NCI-H128 (cell line): ENCODE results near the gene HOXC4.
"Not testable (repeated sequence)": the region's sequence is repeated elsewhere in the genome, so short reads cannot be mapped to it uniquely, and the experiment has no call there.

Experiments
- DNase-seq: peaks from one replicate; lab custom pipeline; 2025; ENCODE audit not compliant: unreplicated experiment; lab: John Stamatoyannopoulos, UW

The HOXC4 gene

GRCh38 chr12:54039417-54040147, 14.1 kb upstream of the HOXC4 start:
- DNase-seq = no peak

GRCh38 chr12:54040148-54040494, 13.5 kb upstream of the HOXC4 start:
- no peak for DNase-seq

GRCh38 chr12:54040648-54041047, 13.0 kb upstream of the HOXC4 start:
- no peak for DNase-seq

GRCh38 chr12:54041097-54041690, 12.4 kb upstream of the HOXC4 start:
- no peak for DNase-seq

- not testable (repeated sequence) for DNase-seq
These were observed 11.6 kb upstream of the HOXC4 start for GRCh38 chr12:54042033-54042432.

- no peak for DNase-seq
These were observed 10.4 kb upstream of the HOXC4 start for GRCh38 chr12:54042970-54043853.

- no peak for DNase-seq
These were observed 9.1 kb upstream of the HOXC4 start for GRCh38 chr12:54044425-54045103.

GRCh38 chr12:54045401-54045800, 8.2 kb upstream of the HOXC4 start:
- no peak for DNase-seq

GRCh38 chr12:54045868-54046521, 7.6 kb upstream of the HOXC4 start:
- no peak for DNase-seq

GRCh38 chr12:54046809-54047159, 6.9 kb upstream of the HOXC4 start:
- DNase-seq = no peak

- DNase-seq = no peak
These were observed 6.3 kb upstream of the HOXC4 start for GRCh38 chr12:54047160-54047963.

GRCh38 chr12:54047964-54048303, 5.7 kb upstream of the HOXC4 start:
- no peak for DNase-seq

- DNase-seq = no peak
These were observed 5.1 kb upstream of the HOXC4 start for GRCh38 chr12:54048406-54049093.

GRCh38 chr12:54049108-54049507, 4.5 kb upstream of the HOXC4 start:
- DNase-seq = no peak

GRCh38 chr12:54050482-54050810, 3.2 kb upstream of the HOXC4 start:
- no peak for DNase-seq

- no peak for DNase-seq
These were observed 2.4 kb upstream of the HOXC4 start for GRCh38 chr12:54051026-54051842.

- DNase-seq = no peak
These were observed 1.7 kb upstream of the HOXC4 start for GRCh38 chr12:54051874-54052437.

- no peak for DNase-seq
These were observed 1.1 kb upstream of the HOXC4 start for GRCh38 chr12:54052438-54053002.
